Sigmoid colon (tissue), 4 donors: ENCODE results near the gene TINCR.

Source experiments
- CTCF ChIP-seq, 4 experiments: fragments of 450-650 bp in 3 of 4; fragments of 200-600 bp in 1 of 4; IDR thresholded peaks; one replicate each; pipeline ENCODE4 v1.5.1; 2016 to 2019; ENCODE audit warnings: antibody characterized with exemption in 4 of 4, mild to moderate bottlenecking in 3 of 4, moderate library complexity in 2 of 4
- EP300 ChIP-seq, 4 donors: sonication (generic); formaldehyde crosslinking; IDR thresholded peaks; one replicate each; pipeline ENCODE4 v1.6.1; 2017; ENCODE audit warnings: antibody characterized with exemption in 4 of 4
- POLR2A ChIP-seq, 2 donors: fragments of 450-650 bp; IDR thresholded peaks; one replicate each; pipeline ENCODE4 v1.6.1; 2016; ENCODE audit warnings: antibody characterized with exemption in 2 of 2, mild to moderate bottlenecking in 2 of 2, moderate library complexity in 2 of 2
- POLR2AphosphoS5 ChIP-seq, 4 donors: sonication (generic); formaldehyde crosslinking; IDR thresholded peaks; one replicate each; pipeline ENCODE4 v1.6.1; 2017; ENCODE audit warnings: antibody characterized with exemption in 4 of 4

- TF ChIP-seq CTCF (IDR thresholded peaks at IDR 0.05), result no peak
- TF ChIP-seq EP300 (IDR thresholded peaks at IDR 0.05), result no peak
- TF ChIP-seq POLR2A (IDR thresholded peaks at IDR 0.05), result no peak
- TF ChIP-seq POLR2AphosphoS5 (IDR thresholded peaks at IDR 0.05), result no peak
Observed at GRCh38 chr19:5553892-5554291, 13.9 kb downstream of the TINCR start.
